NB4 (cell line): ENCODE results near the gene SFRP5.

ENCODE experiments used
- DNase-seq: peaks from one replicate; pipeline ENCODE4 v3.0.0; 2010; ENCODE audit warnings: low read depth
- H3K4me3 ChIP-seq: one replicate; pipeline ENCODE4 v1.5.1; 2011; ENCODE audit warnings: mild to moderate bottlenecking, low read depth, low read length, moderate library complexity
- CTCF ChIP-seq: IDR thresholded peaks from one replicate; pipeline ENCODE4 v1.5.1; 2012; ENCODE audit warnings: low read depth, low read length
- MAX ChIP-seq: IDR thresholded peaks from 2 replicates; pipeline ENCODE4 v1.6.1; 2011; ENCODE audit warnings: low read depth, low read length
- MYC ChIP-seq: IDR thresholded peaks from 2 replicates; pipeline ENCODE4 v1.6.1; 2011; ENCODE audit warnings: low read depth, low read length
- POLR2A ChIP-seq: IDR thresholded peaks from 2 replicates; pipeline ENCODE4 v1.6.1; 2011; ENCODE audit warnings: mild to moderate bottlenecking; ENCODE audit not compliant: insufficient read length; ENCODE audit errors: extremely low read depth

SFRP5 gene

DNA sequence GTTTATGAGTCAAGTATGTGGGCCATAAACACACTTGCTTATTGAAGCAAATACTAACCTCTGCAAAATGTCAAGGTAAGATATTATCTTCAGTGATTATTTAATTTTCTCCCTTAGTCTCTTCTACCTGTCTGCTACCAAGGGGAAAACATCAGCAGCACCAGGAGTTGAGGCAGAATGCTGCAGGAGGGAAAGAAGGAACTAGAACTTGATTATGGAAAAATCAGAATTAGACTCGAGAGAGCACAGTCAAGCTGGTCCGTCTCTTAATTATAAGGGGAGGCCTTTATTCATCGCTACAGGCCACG is 39.8 kb downstream of the SFRP5 start:
- H3K4me3 ChIP-seq, result no peak overlapping the region
- TF ChIP-seq POLR2A, result no peak
- no peak for TF ChIP-seq CTCF
- no peak for TF ChIP-seq MYC
- no peak for TF ChIP-seq MAX

GRCh38 chr10:97731346-97732051 is 40.3 kb downstream of the SFRP5 start:
- peak; percentile 79 for DNase-seq
- TF ChIP-seq MAX, result peak; percentile 78
- peak; percentile 38; the same call in 1 of the 2 replicates for TF ChIP-seq MYC
- no peak for TF ChIP-seq POLR2A
- TF ChIP-seq CTCF, result peak; percentile 92
- no peak overlapping the region for H3K4me3 ChIP-seq

More for the DNA sequence above, 39.8 kb downstream of the SFRP5 start:
- no peak for DNase-seq

DNA sequence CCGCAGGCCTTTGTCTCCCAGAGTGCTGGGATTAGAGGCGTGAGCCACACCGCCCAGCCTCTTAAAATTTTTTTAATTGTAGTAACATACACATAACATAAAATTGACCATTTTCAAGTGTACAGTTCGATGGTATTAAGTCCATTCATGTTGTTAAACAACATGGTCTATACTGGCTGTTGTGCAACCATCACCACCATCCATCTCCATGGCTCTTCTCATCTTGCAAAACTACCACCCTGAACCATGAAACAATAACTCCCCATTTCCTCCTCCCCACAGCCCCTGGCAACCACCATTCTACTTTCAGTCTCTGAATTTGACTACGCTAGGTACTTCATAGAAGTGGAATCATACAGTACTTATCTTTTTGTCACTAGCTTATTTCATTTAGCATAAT is 42.8 kb downstream of the SFRP5 start:
- DNase-seq, result peak; percentile 79
- TF ChIP-seq POLR2A (no peak), CTCF (no peak), MAX (no peak), MYC (no peak)
- H3K4me3 ChIP-seq, result no peak overlapping the region

GRCh38 chr10:97726636-97727178 is 45.1 kb downstream of the SFRP5 start:
- H3K4me3 ChIP-seq, result no peak overlapping the region
- no peak for DNase-seq
- TF ChIP-seq POLR2A, result no peak
- TF ChIP-seq MAX, result no peak
- no peak for TF ChIP-seq MYC
- TF ChIP-seq CTCF, result no peak

DNA sequence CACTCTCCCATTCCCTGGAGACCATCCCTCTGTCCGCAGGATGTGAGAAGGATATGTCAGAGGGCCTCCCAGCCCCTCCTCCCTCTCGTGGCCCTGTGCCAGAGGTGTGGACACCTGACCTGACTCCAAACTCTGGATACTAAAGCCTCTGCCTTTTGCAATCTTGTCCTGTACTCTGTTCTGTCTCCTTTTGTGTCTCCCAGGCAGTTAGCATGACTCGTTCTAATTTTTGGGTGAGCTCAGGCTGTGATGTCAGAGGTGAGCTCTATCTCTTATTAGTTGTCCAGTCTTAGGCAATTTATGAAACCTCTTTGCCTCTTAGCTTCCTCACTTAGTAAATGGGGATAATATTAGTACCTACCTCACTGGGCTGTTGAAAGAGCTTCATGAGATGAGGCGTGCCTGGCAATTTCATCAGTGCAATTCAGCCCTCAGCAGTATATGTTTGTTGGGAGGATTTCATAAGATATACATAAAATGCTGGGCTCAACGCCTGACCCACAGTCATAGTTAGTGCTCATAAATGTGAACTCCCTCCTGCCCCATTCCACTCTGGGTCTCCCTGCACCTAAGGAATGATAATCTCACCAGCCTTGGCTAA is 47.4 kb downstream of the SFRP5 start:
- TF ChIP-seq POLR2A (no peak), MAX (no peak), MYC (no peak), CTCF (no peak)
- H3K4me3 ChIP-seq, result no peak overlapping the region
- peak; percentile 54 for DNase-seq
